ENCODE results near the gene LHX2.

The LHX2 gene

GRCh38 chr9:124009531-124010217 is 1.9 kb upstream of the LHX2 start:
- DNase-seq (ENCODE audit: low read depth): no peak
- H3K4me3 ChIP-seq (ENCODE audit: low read depth, low read length): no peak overlapping the region
- TF ChIP-seq CTCF (IDR thresholded peaks at IDR 0.05; ENCODE audit: insufficient read depth, low read depth, low read length, missing control alignments): no peak

- peak overlapping the region; percentile 66; the same call in 1 of the 2 replicates for H3K4me3 ChIP-seq (ENCODE audit: low read depth, low read length)
- TF ChIP-seq CTCF (IDR thresholded peaks at IDR 0.05; ENCODE audit: insufficient read depth, low read depth, low read length, missing control alignments): no peak
- peak; percentile 55 for DNase-seq (ENCODE audit: low read depth)
These were observed 1.3 kb upstream of the LHX2 start for GRCh38 chr9:124010303-124010664.

GRCh38 chr9:124010665-124011321 is 775 bp upstream of the LHX2 start:
- DNase-seq (ENCODE audit: low read depth): peak; percentile 57
- peak overlapping the region; percentile 66 for H3K4me3 ChIP-seq (ENCODE audit: low read depth, low read length)

DNA sequence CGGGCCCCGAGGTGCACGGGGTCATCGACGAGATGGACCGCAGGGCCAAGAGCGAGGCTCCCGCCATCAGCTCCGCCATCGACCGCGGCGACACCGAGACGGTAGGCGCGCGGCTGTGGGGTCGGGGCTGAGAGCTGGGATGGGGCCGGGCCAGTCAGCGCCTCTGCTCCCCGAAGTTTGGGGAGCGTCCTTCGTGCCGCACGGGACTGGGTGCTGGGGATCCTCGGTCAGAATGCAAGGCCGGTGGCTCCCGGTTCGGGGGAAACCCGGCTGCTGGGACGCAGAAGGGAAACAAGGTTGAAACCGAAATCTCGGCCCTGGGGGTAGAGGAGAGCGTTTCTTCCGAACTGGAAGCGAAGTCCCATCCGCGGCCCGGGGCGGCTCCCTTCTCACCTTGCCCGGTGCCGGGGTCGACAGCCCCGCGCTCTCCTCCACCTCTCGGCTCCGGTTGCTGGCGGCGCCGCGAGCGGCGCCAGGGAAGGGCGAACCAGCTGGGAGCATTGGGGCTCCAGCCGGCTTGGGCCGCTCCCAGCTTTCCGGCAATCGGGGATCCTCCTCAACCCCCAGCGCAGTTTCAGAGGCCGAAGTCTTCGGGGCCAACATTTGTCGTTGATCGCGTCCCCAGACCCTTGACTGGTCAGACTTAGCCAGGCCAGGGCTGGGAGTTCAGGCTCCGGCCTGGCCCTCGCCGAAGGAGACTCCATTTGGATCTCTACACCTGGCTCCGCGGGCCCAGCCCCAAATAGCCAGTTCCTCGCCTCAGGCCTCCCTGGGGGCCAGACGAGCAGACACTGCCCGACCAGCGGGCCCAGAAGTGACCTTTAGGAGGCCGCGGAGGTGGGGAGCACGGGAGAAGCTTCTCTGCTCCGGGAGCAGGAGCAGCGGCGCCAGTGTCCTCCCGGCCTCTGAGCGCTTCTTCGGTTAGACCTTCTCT is 1.1 kb downstream of the LHX2 start:
- peak; percentile 49 for DNase-seq (ENCODE audit: low read depth)
- peak overlapping the region; percentile 57 for H3K4me3 ChIP-seq (ENCODE audit: low read depth, low read length)
- TF ChIP-seq CTCF (IDR thresholded peaks at IDR 0.05; ENCODE audit: insufficient read depth, low read depth, low read length, missing control alignments): no peak

More at GRCh38 chr9:124010665-124011321, 775 bp upstream of the LHX2 start:
- TF ChIP-seq CTCF (IDR thresholded peaks at IDR 0.05; ENCODE audit: insufficient read depth, low read depth, low read length, missing control alignments): no peak

DNA sequence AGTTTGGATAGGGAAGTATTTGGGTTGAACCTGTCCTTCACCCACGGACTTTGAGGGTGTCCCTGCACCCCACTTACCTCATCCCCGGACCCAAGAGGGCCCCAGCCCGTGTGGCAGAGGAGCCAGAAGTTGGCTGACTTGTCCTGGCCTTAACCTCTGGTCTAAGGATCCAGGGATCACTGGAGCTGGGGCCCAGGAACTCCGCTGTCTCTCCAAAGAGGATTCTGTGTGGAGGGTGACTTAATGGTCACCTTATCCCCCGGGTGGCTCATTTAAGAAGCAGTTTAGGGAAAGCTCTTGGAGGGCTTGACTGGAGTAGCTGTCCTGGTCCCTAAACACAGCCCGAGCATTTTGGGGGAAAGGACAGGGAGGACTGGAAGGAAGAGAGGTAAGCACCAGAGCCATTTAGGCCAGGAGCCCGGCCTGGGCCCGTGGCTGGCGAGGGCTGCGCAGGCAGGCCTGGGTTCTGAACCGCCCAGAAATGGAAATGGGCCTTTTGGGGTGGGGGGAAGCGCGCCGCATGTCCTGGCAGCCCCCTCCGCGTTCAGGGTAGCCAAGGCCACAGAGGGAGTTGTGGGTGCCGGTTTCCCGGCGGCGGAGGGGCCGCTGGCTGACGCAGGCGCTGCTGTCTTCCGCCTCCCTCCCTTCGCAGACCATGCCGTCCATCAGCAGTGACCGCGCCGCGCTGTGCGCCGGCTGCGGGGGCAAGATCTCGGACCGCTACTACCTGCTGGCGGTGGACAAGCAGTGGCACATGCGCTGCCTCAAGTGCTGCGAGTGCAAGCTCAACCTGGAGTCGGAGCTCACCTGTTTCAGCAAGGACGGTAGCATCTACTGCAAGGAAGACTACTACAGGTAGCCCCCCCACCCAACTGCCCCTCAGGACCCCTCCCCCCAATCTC is 2.0 kb downstream of the LHX2 start:
- no peak for TF ChIP-seq CTCF (IDR thresholded peaks at IDR 0.05; ENCODE audit: insufficient read depth, low read depth, low read length, missing control alignments)
- DNase-seq (ENCODE audit: low read depth): no peak
- peak overlapping the region; percentile 57 for H3K4me3 ChIP-seq (ENCODE audit: low read depth, low read length)

All from GM12865 (cell line).